Right lobe of liver (tissue), 6 donors: Measurements from ENCODE around the gene MOBP. TPM values are rescaled to one million over a fixed set of nuclear protein-coding genes. Genes with fewer than 3 reads are reported as not detected.
A peak's percentile ranks its signal among the peaks of the same experiment; 100 is the strongest.

Source experiments
- ATAC-seq, 4 donors: fragments of 200-7000 bp; cut with Tn5 transposase; one replicate each; pipeline ENCODE4 v1.9.1; 2020; ENCODE audit warnings: mild to moderate bottlenecking in 4 of 4, moderate library complexity in 4 of 4
- DNase-seq, 3 donors: peaks; one replicate each; pipeline ENCODE4 v3.0.0-alpha.2; 2020
- H3K27ac ChIP-seq, 3 donors: fragments of 200-600 bp; one replicate each; pipeline ENCODE4 v1.8.0; 2022
- H3K27me3 ChIP-seq, 2 donors: fragments of 200-600 bp; one replicate each; pipeline ENCODE4 v1.8.0; 2022
- H3K36me3 ChIP-seq, 4 donors: fragments of 200-600 bp; sonication (generic) in 1 of 4; one replicate each; pipeline versions ENCODE4 v1.5.1 to v1.8.0; 2017 to 2022; ENCODE audit warnings: control low read depth in 1 of 4
- H3K4me1 ChIP-seq, 4 donors: fragments of 200-600 bp; sonication (generic) in 1 of 4; one replicate each; pipeline versions ENCODE4 v1.5.1 to v1.8.0; 2017 to 2022; ENCODE audit warnings: control low read depth in 1 of 4
- H3K4me3 ChIP-seq, 3 donors: fragments of 200-600 bp; one replicate each; pipeline ENCODE4 v1.8.0; 2022
- H3K9me3 ChIP-seq, 4 donors: fragments of 200-600 bp; sonication (generic) in 1 of 4; one replicate each; pipeline versions ENCODE4 v1.5.1 to v1.8.0; 2017 to 2022; ENCODE audit warnings: control low read depth in 1 of 4
- POLR2A ChIP-seq: fragments of 450-650 bp; IDR thresholded peaks from one replicate; pipeline ENCODE4 v1.6.1; 2017; ENCODE audit warnings: antibody characterized with exemption, mild to moderate bottlenecking
- WGBS: methylation state at CpG from one replicate; pipeline ENCODE4 v1.1.6; 2018; ENCODE audit warnings: low coverage, low lambda C conversion rate; ENCODE audit not compliant: insufficient coverage; ENCODE audit errors: missing lambda C conversion rate; 5-methylcytosine and 5-hydroxymethylcytosine counted together
- intact Hi-C, 2 donors: fragments of 100-400 bp; cut with DNase I; formaldehyde crosslinking; loops; one replicate each; pipeline versions ENCODE4 v1.11.2 to v1.14.1; 2022
- total RNA-seq, 6 experiments: library from RNA; depleted of rRNA in 2 of 6; stranded (reverse); fragments of >200 nt in 2 of 6; fragmentation: NEBNext Ultra II Directional in 3 of 6; extraction: Animal tissue kit (Norgen Biotek cat#: 25700) in 3 of 6; gene quantifications; one replicate each; pipeline versions ENCODE4 v1.1.0 to v1.2.4, GENCODE V29; 2016 to 2023
- TF ChIP-seq, protein P1 (sequence below), 4 donors: fragments of 200-600 bp in 3 of 4; fragments of 450-650 bp in 1 of 4; IDR thresholded peaks; one replicate each; pipeline versions ENCODE4 v1.5.1 to v1.8.0; 2016 to 2022; ENCODE audit warnings: antibody characterized with exemption in 4 of 4, mild to moderate bottlenecking in 2 of 4
- donor health status: DM: no; HTN: yes; CAD: no.
- donor health status: DM: no; HTN: no; CAD: no.
- donor health status: DM: no; HTN: no; CAD: no.
- donor health status: DM: no; HTN: yes; CAD: no.
- donor health status: DM: no; HTN: yes; CAD: no.

The MOBP gene
- total RNA-seq, 6 experiments from 2014 or later, result not detected

DNA sequence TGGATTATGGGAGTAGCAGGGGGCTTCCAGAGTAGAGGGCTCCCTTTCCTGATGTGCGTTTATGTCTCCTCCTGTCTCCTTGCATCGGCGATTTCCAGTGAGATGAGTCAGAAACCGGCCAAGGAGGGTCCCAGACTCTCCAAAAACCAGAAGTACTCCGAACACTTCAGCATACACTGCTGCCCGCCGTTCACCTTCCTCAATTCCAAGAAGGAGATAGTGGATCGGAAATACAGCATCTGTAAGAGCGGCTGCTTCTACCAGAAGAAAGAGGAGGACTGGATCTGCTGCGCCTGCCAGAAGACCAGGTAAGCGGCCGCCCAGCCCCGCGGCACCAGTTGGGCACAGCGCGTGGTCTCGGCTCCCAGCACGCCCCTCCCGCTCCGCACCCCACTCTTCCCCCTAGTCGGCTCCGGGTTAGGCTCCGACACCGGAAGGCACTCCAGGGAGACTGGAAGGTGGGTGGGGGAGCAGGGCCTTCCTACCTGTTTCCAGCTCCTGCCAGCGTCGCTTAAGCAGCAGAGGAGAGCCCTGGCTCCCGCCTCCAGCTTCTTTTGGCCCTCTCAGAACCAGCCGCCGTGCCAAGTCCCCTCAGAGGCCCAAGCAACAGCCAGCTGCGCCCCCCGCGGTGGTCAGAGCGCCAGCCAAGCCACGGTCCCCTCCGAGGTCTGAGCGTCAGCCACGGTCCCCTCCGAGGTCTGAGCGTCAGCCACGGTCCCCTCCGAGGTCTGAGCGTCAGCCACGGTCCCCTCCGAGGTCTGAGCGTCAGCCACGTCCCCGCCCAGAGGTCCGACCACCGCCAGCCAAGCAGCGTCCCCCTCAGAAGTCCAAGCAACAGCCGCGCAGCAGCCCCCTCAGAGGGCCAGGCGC, 34.7 kb downstream of the MOBP start:
- no peak for DNase-seq
- ATAC-seq, result peak in 1 of 4 donors; percentile 17
- intact Hi-C loops, result no loop called here
- WGBS, result 12% methylated on average over 11 of the region's 53 CpGs
- no peak overlapping the region for H3K4me3 ChIP-seq
- H3K27me3 ChIP-seq, result peaks cover 0 to 7% of the 10 kb centered on the region in 2 donors
- H3K4me1 ChIP-seq, result peaks cover 0 to 4% (median 0%) of the 10 kb centered on the region in 4 donors
- no peak for TF ChIP-seq POLR2A
- TF ChIP-seq, protein P1, sequence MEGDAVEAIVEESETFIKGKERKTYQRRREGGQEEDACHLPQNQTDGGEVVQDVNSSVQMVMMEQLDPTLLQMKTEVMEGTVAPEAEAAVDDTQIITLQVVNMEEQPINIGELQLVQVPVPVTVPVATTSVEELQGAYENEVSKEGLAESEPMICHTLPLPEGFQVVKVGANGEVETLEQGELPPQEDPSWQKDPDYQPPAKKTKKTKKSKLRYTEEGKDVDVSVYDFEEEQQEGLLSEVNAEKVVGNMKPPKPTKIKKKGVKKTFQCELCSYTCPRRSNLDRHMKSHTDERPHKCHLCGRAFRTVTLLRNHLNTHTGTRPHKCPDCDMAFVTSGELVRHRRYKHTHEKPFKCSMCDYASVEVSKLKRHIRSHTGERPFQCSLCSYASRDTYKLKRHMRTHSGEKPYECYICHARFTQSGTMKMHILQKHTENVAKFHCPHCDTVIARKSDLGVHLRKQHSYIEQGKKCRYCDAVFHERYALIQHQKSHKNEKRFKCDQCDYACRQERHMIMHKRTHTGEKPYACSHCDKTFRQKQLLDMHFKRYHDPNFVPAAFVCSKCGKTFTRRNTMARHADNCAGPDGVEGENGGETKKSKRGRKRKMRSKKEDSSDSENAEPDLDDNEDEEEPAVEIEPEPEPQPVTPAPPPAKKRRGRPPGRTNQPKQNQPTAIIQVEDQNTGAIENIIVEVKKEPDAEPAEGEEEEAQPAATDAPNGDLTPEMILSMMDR (IDR thresholded peaks at IDR 0.05), result no peak
- H3K36me3 ChIP-seq, result no peaks in the 10 kb centered on the region
- no peak overlapping the region for H3K27ac ChIP-seq
- H3K9me3 ChIP-seq, result no peaks in the 10 kb centered on the region

DNA sequence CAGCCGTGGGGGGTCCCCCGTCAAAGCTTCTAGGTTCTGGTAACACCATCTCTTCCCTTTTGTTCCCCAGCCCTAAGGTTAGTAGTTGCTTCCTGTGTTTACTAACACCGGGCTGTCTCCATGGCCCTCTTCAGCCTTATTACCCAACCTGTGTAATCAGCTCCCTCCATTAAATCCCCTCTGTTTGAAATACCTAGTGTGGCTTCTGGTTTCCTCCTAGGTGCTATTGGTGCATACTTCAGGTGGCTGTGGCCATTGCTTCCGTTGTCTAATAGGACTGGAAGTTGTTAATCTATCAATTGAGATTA, 35.3 kb downstream of the MOBP start:
- H3K27me3 ChIP-seq, result peaks cover 0 to 7% of the 10 kb centered on the region in 2 donors
- TF ChIP-seq, protein P1 (IDR thresholded peaks at IDR 0.05), result no peak
- no peak for TF ChIP-seq POLR2A
- intact Hi-C loops, result no loop called here
- peaks cover 0 to 4% (median 0%) of the 10 kb centered on the region in 4 donors for H3K4me1 ChIP-seq
- ATAC-seq, result no peak
- 40% methylated on average over 2 of the region's 4 CpGs for WGBS
- no peak for DNase-seq
- H3K36me3 ChIP-seq, result no peaks in the 10 kb centered on the region
- H3K4me3 ChIP-seq, result no peak overlapping the region
- H3K9me3 ChIP-seq, result no peaks in the 10 kb centered on the region
- no peak overlapping the region for H3K27ac ChIP-seq

DNA sequence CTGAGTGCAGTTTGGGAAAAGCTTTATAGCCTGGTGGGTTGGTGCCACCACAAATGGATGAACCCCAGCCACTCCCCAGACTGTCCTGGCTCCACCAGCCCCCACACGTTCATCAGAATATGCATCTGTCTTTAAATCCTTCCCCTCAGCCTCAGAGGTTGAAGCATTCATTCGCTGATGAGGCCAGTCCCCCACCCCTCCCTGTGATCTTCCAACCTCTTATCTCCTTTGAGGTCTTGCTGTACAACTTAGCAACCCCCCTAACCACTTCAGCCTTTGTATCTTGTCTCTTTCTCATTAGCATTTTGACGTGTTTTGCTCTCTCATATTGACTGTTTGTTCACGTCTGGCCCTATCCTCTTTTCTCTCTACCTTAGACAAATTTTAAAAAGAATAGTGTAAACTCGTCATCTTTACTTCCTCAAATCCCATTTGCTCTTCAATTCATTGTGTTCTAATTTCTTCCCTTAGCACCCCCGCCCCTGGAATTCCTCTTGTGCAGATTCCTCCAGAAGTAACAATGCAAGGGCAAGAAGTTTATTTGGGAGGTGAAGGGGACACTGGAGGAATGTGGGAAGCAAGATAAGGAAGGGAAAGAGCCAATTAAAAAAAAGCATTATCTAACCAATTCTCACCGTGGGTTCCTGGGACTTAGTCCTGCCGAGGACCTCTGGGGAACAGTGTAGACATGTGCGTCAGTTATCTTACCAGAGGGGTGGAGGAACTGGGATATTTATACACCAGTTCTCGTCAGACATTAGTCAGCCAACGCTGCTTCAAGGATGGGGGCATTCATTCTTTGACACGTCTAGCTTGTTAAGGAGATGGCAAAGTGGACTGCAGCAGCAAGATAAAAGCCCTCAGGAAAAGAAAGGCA, 38.6 kb downstream of the MOBP start:
- ATAC-seq (no peak), DNase-seq (no peak)
- no peak overlapping the region for H3K4me3 ChIP-seq
- WGBS, result 22% methylated on average over 12 of the region's 12 CpGs
- H3K9me3 ChIP-seq, result peaks cover 0 to 4% (median 0%) of the 10 kb centered on the region in 4 donors
- H3K4me1 ChIP-seq, result peaks cover 0 to 4% (median 0%) of the 10 kb centered on the region in 4 donors
- peaks cover 0 to 7% of the 10 kb centered on the region in 2 donors for H3K27me3 ChIP-seq
- H3K36me3 ChIP-seq, result no peaks in the 10 kb centered on the region
- intact Hi-C loops, result no loop called here
- no peak overlapping the region for H3K27ac ChIP-seq
- TF ChIP-seq, protein P1 (IDR thresholded peaks at IDR 0.05), result no peak
- TF ChIP-seq POLR2A, result no peak

DNA sequence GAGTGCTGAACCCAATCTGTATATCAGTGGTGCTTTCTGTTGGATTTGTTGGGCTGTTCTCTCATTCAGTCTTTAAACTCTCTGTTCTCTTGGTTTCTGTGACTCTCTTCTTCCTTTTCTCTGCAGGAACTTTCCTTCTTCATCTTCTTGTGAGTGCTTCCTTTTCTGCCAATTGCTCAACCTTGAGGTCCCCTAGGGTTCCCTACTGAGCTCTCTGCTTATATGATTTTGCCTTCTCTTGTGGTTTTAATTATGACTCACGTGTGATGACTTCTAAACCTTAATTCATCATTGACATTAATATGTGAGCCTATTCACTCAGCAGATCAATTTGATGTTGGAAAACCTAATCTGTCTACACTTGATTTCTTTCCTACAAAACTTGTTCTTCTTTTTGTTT, 39.4 kb downstream of the MOBP start:
- DNase-seq (no peak), ATAC-seq (no peak)
- no peak for TF ChIP-seq POLR2A
- TF ChIP-seq, protein P1 (IDR thresholded peaks at IDR 0.05), result no peak
- no peak overlapping the region for H3K27ac ChIP-seq
- peaks cover 0 to 4% (median 0%) of the 10 kb centered on the region in 4 donors for H3K4me1 ChIP-seq
- H3K36me3 ChIP-seq, result no peaks in the 10 kb centered on the region
- no peak overlapping the region for H3K4me3 ChIP-seq
- intact Hi-C loops, result no loop called here
- peaks cover 0 to 4% (median 0%) of the 10 kb centered on the region in 4 donors for H3K9me3 ChIP-seq
- 42% methylated on average over 1 of the region's 1 CpG for WGBS
- H3K27me3 ChIP-seq, result peaks cover 0 to 7% of the 10 kb centered on the region in 2 donors
